ENCODE data around the gene ZYG11A. TPM values are rescaled to one million over a fixed set of nuclear protein-coding genes. Genes with fewer than 3 reads are reported as not detected.
A peak's percentile ranks its signal among the peaks of the same experiment; 100 is the strongest.

The ZYG11A gene
- total RNA-seq, 1 experiment from 2014 or later = 7.3 TPM

DNA sequence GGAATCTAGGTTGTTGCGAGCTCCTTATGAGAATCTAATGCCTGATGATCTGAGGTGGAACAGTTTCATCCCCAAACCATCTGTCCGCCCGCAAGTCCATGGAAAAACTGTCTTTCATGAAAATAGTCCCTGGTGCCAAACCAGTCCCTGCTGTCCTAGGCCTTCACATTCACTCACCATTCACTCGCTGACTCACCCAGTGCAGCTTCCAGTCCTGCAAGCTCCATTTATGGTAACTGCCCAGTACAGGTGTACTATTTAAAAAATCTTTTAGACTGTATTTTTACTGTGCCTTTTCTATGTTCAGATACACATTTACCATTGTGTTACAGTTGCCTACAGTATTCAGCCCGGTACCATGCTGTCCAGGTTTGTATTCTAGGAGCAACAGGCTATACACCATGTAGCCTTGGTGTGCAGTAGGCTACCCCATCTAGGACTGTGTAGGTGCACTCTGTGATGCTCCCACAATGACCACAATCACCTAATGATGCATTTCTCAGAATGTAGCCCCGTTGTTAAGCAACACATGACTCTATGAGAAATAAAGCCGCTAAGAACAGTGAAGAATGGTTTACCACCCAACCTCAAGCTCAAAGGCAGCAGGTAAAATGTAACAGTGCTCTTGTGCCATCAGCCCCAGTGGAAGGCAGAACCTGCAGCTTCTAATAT, 76.6 kb downstream of the ZYG11A start:
- ATAC-seq = no peak
- H3K4me3 Mint-ChIP-seq = no peak overlapping the region
- peaks cover 10% of the 10 kb centered on the region for H3K9me3 Mint-ChIP-seq
- POLR2A ChIA-PET = no interaction called here
- peaks cover 5% of the 10 kb centered on the region; the same call in 1 of the 2 replicates for H3K36me3 Mint-ChIP-seq
- 0 out of 2 replicates have a peak, but pooled peaks cover 2% of the 10 kb centered on the region for H3K4me1 Mint-ChIP-seq
- no peak for DNase-seq (ENCODE audit: low spot score)
- TF ChIP-seq ZNF416 (CRISPR knock-in tag; IDR thresholded peaks at IDR 0.05) (no peak), ZNF232 (CRISPR knock-in tag; IDR thresholded peaks at IDR 0.05) (no peak), ZBTB21 (CRISPR knock-in tag; IDR thresholded peaks at IDR 0.05; ENCODE audit: borderline replicate concordance) (no peak), SMAD3 (CRISPR knock-in tag; IDR thresholded peaks at IDR 0.05; ENCODE audit: borderline replicate concordance) (no peak), TEAD1 (CRISPR knock-in tag; IDR thresholded peaks at IDR 0.05) (no peak)
- TF ChIP-seq, protein P1, sequence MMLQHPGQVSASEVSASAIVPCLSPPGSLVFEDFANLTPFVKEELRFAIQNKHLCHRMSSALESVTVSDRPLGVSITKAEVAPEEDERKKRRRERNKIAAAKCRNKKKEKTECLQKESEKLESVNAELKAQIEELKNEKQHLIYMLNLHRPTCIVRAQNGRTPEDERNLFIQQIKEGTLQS (CRISPR knock-in tag; conservative IDR thresholded peaks at IDR 0.05) = no peak
- no peak overlapping the region for H3K27ac Mint-ChIP-seq
- peaks cover 39% of the 10 kb centered on the region for H3K27me3 Mint-ChIP-seq (ENCODE audit: low read depth)
- CTCF ChIA-PET = no interaction called here

DNA sequence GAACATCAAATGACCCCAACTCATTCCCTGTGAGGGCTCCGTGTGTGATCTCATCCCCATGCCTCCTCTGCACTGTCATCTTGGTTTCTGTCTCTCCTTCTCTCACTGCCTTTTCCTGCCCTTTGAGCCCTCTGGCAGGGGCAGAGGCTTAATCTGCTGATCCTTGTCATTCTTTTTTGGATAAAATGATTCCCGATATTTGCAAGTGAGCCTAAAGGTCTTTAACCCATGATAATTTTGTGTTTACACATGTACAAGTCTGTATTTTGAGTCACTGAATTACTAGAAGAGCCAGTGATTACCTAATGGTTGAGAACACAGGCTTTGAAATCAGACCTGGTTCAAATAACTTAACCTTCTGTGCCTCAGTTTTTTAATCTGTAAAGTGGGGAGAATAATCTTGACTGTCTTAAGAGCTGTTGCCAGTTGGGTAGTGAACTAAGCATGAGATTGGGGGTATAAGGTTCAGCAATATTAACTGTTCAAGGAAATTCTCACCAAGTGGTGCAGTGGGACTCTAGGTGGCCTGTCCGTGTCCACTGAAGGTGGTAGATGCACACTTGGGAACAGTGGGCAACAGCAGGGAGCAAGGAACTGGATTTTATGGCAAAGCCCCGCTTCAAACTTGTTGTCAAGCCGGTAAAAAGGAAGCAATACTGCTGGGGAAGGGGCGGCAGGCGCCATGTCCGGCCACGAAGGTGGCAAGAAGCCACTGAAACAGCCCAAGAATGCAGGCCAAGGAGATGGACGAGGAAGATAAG, 77.3 kb downstream of the ZYG11A start:
- no peak for DNase-seq (ENCODE audit: low spot score)
- H3K9me3 Mint-ChIP-seq = peaks cover 10% of the 10 kb centered on the region
- H3K4me1 Mint-ChIP-seq = 0 out of 2 replicates have a peak, but pooled peaks cover 2% of the 10 kb centered on the region
- peak overlapping the region; percentile 72 for H3K4me3 Mint-ChIP-seq
- peaks cover 42% of the 10 kb centered on the region for H3K27me3 Mint-ChIP-seq (ENCODE audit: low read depth)
- ChIA-PET POLR2A (interaction anchor here (0.6 to 0.7 kb wide), 2 partner anchors 11 to 365 kb away, joined by 3 read pairs; no protein-coding TSS in a partner anchor), CTCF (interaction anchor here (1.0 kb wide), 1 partner anchor 23 kb away, joined by 3 read pairs; no protein-coding TSS in a partner anchor)
- H3K36me3 Mint-ChIP-seq = peaks cover 5% of the 10 kb centered on the region; the same call in 1 of the 2 replicates
- H3K27ac Mint-ChIP-seq = no peak overlapping the region
- ATAC-seq = no peak
- TF ChIP-seq, protein P2, sequence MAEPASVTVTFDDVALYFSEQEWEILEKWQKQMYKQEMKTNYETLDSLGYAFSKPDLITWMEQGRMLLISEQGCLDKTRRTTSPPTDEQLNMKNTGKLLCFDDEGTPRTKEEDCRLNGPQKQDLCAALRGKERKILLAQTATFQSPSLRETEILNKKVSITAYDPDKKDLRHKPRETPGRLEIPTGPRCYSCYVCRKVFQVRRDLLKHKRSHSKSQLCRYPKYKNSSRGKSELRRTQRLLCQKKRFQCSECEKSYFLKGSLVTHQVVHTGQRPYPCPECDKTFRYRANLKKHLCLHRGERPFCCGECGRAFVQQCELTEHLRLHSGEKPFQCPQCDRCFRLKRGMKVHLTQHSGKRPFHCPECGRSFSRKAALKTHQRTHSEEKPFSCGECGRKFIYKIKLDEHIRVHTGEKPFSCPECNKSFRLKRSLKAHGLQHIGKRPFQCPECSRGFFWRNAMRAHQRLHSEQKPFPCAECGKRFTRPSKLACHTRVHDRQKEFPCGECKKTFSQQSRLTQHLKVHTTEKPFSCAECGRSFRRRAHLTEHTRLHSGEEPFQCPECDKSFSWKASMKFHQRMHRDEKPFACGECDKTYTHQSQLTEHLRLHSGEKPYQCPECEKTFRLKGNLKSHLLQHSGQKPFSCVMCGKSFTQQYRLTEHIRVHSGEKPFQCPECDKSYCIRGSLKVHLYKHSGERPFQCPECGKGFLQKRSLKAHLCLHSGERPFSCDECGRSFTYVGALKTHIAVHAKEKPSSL (CRISPR knock-in tag; conservative IDR thresholded peaks at IDR 0.05) = no peak
- TF ChIP-seq, protein P3, sequence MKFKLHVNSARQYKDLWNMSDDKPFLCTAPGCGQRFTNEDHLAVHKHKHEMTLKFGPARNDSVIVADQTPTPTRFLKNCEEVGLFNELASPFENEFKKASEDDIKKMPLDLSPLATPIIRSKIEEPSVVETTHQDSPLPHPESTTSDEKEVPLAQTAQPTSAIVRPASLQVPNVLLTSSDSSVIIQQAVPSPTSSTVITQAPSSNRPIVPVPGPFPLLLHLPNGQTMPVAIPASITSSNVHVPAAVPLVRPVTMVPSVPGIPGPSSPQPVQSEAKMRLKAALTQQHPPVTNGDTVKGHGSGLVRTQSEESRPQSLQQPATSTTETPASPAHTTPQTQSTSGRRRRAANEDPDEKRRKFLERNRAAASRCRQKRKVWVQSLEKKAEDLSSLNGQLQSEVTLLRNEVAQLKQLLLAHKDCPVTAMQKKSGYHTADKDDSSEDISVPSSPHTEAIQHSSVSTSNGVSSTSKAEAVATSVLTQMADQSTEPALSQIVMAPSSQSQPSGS (CRISPR knock-in tag; IDR thresholded peaks at IDR 0.05; ENCODE audit: borderline replicate concordance, low read depth) = no peak
- TF ChIP-seq ZNF671 (CRISPR knock-in tag; IDR thresholded peaks at IDR 0.05) = no peak
- no peak for TF ChIP-seq NFYB (CRISPR knock-in tag; conservative IDR thresholded peaks at IDR 0.05; ENCODE audit: low read depth)
- no peak for TF ChIP-seq CREM (CRISPR knock-in tag; IDR thresholded peaks at IDR 0.05)
- no peak for TF ChIP-seq RORB (CRISPR knock-in tag; IDR thresholded peaks at IDR 0.05)
- no peak for TF ChIP-seq ZNF423 (CRISPR knock-in tag; IDR thresholded peaks at IDR 0.05)
- TF ChIP-seq, protein P4, sequence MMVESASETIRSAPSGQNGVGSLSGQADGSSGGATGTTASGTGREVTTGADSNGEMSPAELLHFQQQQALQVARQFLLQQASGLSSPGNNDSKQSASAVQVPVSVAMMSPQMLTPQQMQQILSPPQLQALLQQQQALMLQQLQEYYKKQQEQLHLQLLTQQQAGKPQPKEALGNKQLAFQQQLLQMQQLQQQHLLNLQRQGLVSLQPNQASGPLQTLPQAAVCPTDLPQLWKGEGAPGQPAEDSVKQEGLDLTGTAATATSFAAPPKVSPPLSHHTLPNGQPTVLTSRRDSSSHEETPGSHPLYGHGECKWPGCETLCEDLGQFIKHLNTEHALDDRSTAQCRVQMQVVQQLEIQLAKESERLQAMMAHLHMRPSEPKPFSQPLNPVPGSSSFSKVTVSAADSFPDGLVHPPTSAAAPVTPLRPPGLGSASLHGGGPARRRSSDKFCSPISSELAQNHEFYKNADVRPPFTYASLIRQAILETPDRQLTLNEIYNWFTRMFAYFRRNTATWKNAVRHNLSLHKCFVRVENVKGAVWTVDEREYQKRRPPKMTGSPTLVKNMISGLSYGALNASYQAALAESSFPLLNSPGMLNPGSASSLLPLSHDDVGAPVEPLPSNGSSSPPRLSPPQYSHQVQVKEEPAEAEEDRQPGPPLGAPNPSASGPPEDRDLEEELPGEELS (CRISPR knock-in tag; IDR thresholded peaks at IDR 0.05) = no peak
- TF ChIP-seq, protein P5, sequence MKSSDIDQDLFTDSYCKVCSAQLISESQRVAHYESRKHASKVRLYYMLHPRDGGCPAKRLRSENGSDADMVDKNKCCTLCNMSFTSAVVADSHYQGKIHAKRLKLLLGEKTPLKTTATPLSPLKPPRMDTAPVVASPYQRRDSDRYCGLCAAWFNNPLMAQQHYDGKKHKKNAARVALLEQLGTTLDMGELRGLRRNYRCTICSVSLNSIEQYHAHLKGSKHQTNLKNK (CRISPR knock-in tag; IDR thresholded peaks at IDR 0.05) = no peak
- TF ChIP-seq OVOL2 (CRISPR knock-in tag; IDR thresholded peaks at IDR 0.05; ENCODE audit: borderline replicate concordance) = no peak
- no peak for TF ChIP-seq SP1 (CRISPR knock-in tag; conservative IDR thresholded peaks at IDR 0.05)
- TF ChIP-seq, protein P6, sequence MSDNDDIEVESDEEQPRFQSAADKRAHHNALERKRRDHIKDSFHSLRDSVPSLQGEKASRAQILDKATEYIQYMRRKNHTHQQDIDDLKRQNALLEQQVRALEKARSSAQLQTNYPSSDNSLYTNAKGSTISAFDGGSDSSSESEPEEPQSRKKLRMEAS (CRISPR knock-in tag; IDR thresholded peaks at IDR 0.05) = no peak
- TF ChIP-seq, protein P7, sequence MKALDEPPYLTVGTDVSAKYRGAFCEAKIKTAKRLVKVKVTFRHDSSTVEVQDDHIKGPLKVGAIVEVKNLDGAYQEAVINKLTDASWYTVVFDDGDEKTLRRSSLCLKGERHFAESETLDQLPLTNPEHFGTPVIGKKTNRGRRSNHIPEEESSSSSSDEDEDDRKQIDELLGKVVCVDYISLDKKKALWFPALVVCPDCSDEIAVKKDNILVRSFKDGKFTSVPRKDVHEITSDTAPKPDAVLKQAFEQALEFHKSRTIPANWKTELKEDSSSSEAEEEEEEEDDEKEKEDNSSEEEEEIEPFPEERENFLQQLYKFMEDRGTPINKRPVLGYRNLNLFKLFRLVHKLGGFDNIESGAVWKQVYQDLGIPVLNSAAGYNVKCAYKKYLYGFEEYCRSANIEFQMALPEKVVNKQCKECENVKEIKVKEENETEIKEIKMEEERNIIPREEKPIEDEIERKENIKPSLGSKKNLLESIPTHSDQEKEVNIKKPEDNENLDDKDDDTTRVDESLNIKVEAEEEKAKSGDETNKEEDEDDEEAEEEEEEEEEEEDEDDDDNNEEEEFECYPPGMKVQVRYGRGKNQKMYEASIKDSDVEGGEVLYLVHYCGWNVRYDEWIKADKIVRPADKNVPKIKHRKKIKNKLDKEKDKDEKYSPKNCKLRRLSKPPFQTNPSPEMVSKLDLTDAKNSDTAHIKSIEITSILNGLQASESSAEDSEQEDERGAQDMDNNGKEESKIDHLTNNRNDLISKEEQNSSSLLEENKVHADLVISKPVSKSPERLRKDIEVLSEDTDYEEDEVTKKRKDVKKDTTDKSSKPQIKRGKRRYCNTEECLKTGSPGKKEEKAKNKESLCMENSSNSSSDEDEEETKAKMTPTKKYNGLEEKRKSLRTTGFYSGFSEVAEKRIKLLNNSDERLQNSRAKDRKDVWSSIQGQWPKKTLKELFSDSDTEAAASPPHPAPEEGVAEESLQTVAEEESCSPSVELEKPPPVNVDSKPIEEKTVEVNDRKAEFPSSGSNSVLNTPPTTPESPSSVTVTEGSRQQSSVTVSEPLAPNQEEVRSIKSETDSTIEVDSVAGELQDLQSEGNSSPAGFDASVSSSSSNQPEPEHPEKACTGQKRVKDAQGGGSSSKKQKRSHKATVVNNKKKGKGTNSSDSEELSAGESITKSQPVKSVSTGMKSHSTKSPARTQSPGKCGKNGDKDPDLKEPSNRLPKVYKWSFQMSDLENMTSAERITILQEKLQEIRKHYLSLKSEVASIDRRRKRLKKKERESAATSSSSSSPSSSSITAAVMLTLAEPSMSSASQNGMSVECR (CRISPR knock-in tag; IDR thresholded peaks at IDR 0.05; ENCODE audit: borderline replicate concordance) = no peak
- TF ChIP-seq, protein P8, sequence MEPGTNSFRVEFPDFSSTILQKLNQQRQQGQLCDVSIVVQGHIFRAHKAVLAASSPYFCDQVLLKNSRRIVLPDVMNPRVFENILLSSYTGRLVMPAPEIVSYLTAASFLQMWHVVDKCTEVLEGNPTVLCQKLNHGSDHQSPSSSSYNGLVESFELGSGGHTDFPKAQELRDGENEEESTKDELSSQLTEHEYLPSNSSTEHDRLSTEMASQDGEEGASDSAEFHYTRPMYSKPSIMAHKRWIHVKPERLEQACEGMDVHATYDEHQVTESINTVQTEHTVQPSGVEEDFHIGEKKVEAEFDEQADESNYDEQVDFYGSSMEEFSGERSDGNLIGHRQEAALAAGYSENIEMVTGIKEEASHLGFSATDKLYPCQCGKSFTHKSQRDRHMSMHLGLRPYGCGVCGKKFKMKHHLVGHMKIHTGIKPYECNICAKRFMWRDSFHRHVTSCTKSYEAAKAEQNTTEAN (CRISPR knock-in tag; IDR thresholded peaks at IDR 0.05) = no peak
- TF ChIP-seq NFE2L1 (CRISPR knock-in tag; IDR thresholded peaks at IDR 0.05) = no peak

Data from WTC11 (cell line).